WTC11 (cell line): ENCODE results near the gene ITCH. TPM values are rescaled to one million over a fixed set of nuclear protein-coding genes. Genes with fewer than 3 reads are reported as not detected.

Experiments
- ATAC-seq: fragments of 200-7000 bp; cut with Tn5 transposase; 2 replicates; pipeline ENCODE4 v1.10.0; 2021; ENCODE audit warnings: mild to moderate bottlenecking, moderate library complexity
- CTCF ChIA-PET: fragments of 300-600 bp; sonication (Branson Sonifier 250); formaldehyde crosslinking; loops from one replicate; lab custom pipeline; 2021; ENCODE audit warnings: antibody characterized with exemption; lab: Charles Lee
- POLR2A ChIA-PET: fragments of 350-600 bp; sonication (Branson Sonifier 250); formaldehyde crosslinking; loops from one replicate; lab custom pipeline; 2021; ENCODE audit warnings: antibody characterized with exemption; lab: Charles Lee
- DNase-seq: peaks from one replicate; pipeline ENCODE4 v3.0.0; 2021; ENCODE audit warnings: low spot score
- H3K27ac Mint-ChIP-seq: 2 replicates; pipeline ENCODE4 v1.8.0; 2021; ENCODE audit warnings: mixed read lengths
- H3K27me3 Mint-ChIP-seq: 2 replicates; pipeline ENCODE4 v1.8.0; 2021; ENCODE audit warnings: low read depth, mild to moderate bottlenecking, moderate library complexity, mixed read lengths
- H3K36me3 Mint-ChIP-seq: 2 replicates; pipeline ENCODE4 v1.8.0; 2021; ENCODE audit warnings: mixed read lengths
- H3K4me1 Mint-ChIP-seq: 2 replicates; pipeline ENCODE4 v1.8.0; 2022; ENCODE audit warnings: mixed read lengths
- H3K4me3 Mint-ChIP-seq: 2 replicates; pipeline ENCODE4 v1.8.0; 2021; ENCODE audit warnings: mild to moderate bottlenecking, moderate library complexity, mixed read lengths
- H3K9me3 Mint-ChIP-seq: 2 replicates; pipeline ENCODE4 v1.8.0; 2021; ENCODE audit warnings: mixed read lengths
- FOXP4 ChIP-seq: sonication (generic); formaldehyde crosslinking; IDR thresholded peaks from 2 replicates; pipeline ENCODE4 v1.8.0; 2022; ENCODE audit warnings: mild to moderate bottlenecking, missing genetic modification reagents
- GTF2I ChIP-seq: fragments of 250-450 bp; sonication (Bioruptor Pico); conservative IDR thresholded peaks from 2 replicates; pipeline ENCODE4 v1.4.0; 2021; ENCODE audit warnings: mild to moderate bottlenecking
- NFATC4 ChIP-seq: fragments of 250-450 bp; sonication (Bioruptor Pico); IDR thresholded peaks from 2 replicates; pipeline ENCODE4 v1.9.0; 2021; ENCODE audit warnings: mild to moderate bottlenecking
- NR2C2 ChIP-seq: sonication (generic); formaldehyde crosslinking; IDR thresholded peaks from 2 replicates; pipeline ENCODE4 v1.8.0; 2022; ENCODE audit warnings: mild to moderate bottlenecking, missing genetic modification reagents
- PREB ChIP-seq: sonication (generic); formaldehyde crosslinking; IDR thresholded peaks from 2 replicates; pipeline ENCODE4 v1.8.1; 2022; ENCODE audit warnings: mild to moderate bottlenecking, missing genetic modification reagents, moderate library complexity, borderline replicate concordance
- RELA ChIP-seq: sonication (generic); formaldehyde crosslinking; IDR thresholded peaks from 2 replicates; pipeline ENCODE4 v1.8.1; 2022; ENCODE audit warnings: missing genetic modification reagents, mild to moderate bottlenecking, borderline replicate concordance
- STAT6 ChIP-seq: sonication (generic); formaldehyde crosslinking; conservative IDR thresholded peaks from 2 replicates; pipeline ENCODE4 v1.8.1; 2023; ENCODE audit warnings: mild to moderate bottlenecking, low read depth, missing genetic modification reagents, moderate library complexity
- TEAD1 ChIP-seq: sonication (generic); formaldehyde crosslinking; IDR thresholded peaks from 2 replicates; pipeline ENCODE4 v1.8.0; 2022; ENCODE audit warnings: mild to moderate bottlenecking, missing genetic modification reagents
- TEAD4 ChIP-seq: sonication (generic); formaldehyde crosslinking; IDR thresholded peaks from 2 replicates; pipeline ENCODE4 v1.8.0; 2022; ENCODE audit warnings: mild to moderate bottlenecking, missing genetic modification reagents
- ZNF121 ChIP-seq: sonication (generic); formaldehyde crosslinking; IDR thresholded peaks from 2 replicates; pipeline ENCODE4 v1.8.0; 2023; ENCODE audit warnings: missing genetic modification reagents
- ZNF138 ChIP-seq: sonication (generic); formaldehyde crosslinking; conservative IDR thresholded peaks from 2 replicates; pipeline ENCODE4 v1.8.1; 2022; ENCODE audit warnings: mild to moderate bottlenecking, moderate library complexity, missing genetic modification reagents
- ZNF232 ChIP-seq: sonication (generic); formaldehyde crosslinking; IDR thresholded peaks from 2 replicates; pipeline ENCODE4 v1.8.0; 2022; ENCODE audit warnings: mild to moderate bottlenecking, missing genetic modification reagents
- ZNF263 ChIP-seq: sonication (generic); formaldehyde crosslinking; IDR thresholded peaks from 2 replicates; pipeline ENCODE4 v1.8.1; 2022; ENCODE audit warnings: low read depth, mild to moderate bottlenecking, moderate library complexity, missing genetic modification reagents
- ZNF416 ChIP-seq: fragments of 250-450 bp; sonication (Bioruptor Pico); IDR thresholded peaks from 2 replicates; pipeline ENCODE4 v1.9.0; 2021; ENCODE audit warnings: mild to moderate bottlenecking, inconsistent platforms
- ZNF671 ChIP-seq: fragments of 250-450 bp; sonication (Bioruptor Pico); IDR thresholded peaks from 2 replicates; pipeline ENCODE4 v1.8.0; 2021; ENCODE audit warnings: mild to moderate bottlenecking
- total RNA-seq: library from RNA; stranded (reverse); gene quantifications from 3 replicates; pipeline ENCODE4 v1.2.3, GENCODE V29; 2021
- TF ChIP-seq, protein P1 (sequence below): sonication (generic); formaldehyde crosslinking; IDR thresholded peaks from 2 replicates; pipeline ENCODE4 v1.8.1; 2022; ENCODE audit warnings: mild to moderate bottlenecking, moderate library complexity, missing genetic modification reagents
- TF ChIP-seq, protein P2 (sequence below): fragments of 250-450 bp; sonication (Bioruptor Pico); IDR thresholded peaks from 2 replicates; pipeline ENCODE4 v1.9.0; 2021; ENCODE audit warnings: mild to moderate bottlenecking
- TF ChIP-seq, protein P3 (sequence below): sonication (generic); formaldehyde crosslinking; IDR thresholded peaks from 2 replicates; pipeline ENCODE4 v1.8.1; 2023; ENCODE audit warnings: mild to moderate bottlenecking, missing genetic modification reagents, moderate library complexity

ITCH gene
- total RNA-seq, 1 experiment from 2014 or later, result 35.8 TPM

- Mint-ChIP-seq H3K36me3 (peaks cover 33% of the 10 kb centered on the region), H3K27me3 (no peaks in the 10 kb centered on the region), H3K9me3 (no peaks in the 10 kb centered on the region)
- CTCF ChIA-PET, result interaction anchor here (0.6 to 2.0 kb wide), 3 partner anchors 85 to 247 kb away, joined by 3 to 20 read pairs (median 3); no protein-coding TSS in a partner anchor
- TF ChIP-seq ZNF416 (CRISPR knock-in tag) (no peak), TEAD4 (CRISPR knock-in tag) (no peak), NR2C2 (CRISPR knock-in tag) (no peak), TEAD1 (CRISPR knock-in tag) (no peak), ZNF232 (no peak), ZNF263 (CRISPR knock-in tag) (no peak), RELA (CRISPR knock-in tag) (no peak), GTF2I (no peak), PREB (CRISPR knock-in tag) (no peak)
- TF ChIP-seq, protein P1, sequence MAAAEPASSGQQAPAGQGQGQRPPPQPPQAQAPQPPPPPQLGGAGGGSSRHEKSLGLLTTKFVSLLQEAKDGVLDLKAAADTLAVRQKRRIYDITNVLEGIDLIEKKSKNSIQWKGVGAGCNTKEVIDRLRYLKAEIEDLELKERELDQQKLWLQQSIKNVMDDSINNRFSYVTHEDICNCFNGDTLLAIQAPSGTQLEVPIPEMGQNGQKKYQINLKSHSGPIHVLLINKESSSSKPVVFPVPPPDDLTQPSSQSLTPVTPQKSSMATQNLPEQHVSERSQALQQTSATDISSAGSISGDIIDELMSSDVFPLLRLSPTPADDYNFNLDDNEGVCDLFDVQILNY (CRISPR knock-in tag), result no peak
- TF ChIP-seq, protein P2, sequence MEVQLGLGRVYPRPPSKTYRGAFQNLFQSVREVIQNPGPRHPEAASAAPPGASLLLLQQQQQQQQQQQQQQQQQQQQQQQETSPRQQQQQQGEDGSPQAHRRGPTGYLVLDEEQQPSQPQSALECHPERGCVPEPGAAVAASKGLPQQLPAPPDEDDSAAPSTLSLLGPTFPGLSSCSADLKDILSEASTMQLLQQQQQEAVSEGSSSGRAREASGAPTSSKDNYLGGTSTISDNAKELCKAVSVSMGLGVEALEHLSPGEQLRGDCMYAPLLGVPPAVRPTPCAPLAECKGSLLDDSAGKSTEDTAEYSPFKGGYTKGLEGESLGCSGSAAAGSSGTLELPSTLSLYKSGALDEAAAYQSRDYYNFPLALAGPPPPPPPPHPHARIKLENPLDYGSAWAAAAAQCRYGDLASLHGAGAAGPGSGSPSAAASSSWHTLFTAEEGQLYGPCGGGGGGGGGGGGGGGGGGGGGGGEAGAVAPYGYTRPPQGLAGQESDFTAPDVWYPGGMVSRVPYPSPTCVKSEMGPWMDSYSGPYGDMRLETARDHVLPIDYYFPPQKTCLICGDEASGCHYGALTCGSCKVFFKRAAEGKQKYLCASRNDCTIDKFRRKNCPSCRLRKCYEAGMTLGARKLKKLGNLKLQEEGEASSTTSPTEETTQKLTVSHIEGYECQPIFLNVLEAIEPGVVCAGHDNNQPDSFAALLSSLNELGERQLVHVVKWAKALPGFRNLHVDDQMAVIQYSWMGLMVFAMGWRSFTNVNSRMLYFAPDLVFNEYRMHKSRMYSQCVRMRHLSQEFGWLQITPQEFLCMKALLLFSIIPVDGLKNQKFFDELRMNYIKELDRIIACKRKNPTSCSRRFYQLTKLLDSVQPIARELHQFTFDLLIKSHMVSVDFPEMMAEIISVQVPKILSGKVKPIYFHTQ, result no peak
- TF ChIP-seq, all 79 proteins: peak for 0
- Mint-ChIP-seq H3K4me3 (no peak overlapping the region), H3K4me1 (no peaks in the 10 kb centered on the region), H3K27ac (no peak overlapping the region)
- DNase-seq (no peak), ATAC-seq (no peak)
- POLR2A ChIA-PET, result interaction anchor here (1.3 kb wide), 1 partner anchor 135 kb away, joined by 3 read pairs; the partner anchor contains the start of gene AHCY
Observed at GRCh38 chr20:34437330-34437986, 74.4 kb downstream of the ITCH start.

DNA sequence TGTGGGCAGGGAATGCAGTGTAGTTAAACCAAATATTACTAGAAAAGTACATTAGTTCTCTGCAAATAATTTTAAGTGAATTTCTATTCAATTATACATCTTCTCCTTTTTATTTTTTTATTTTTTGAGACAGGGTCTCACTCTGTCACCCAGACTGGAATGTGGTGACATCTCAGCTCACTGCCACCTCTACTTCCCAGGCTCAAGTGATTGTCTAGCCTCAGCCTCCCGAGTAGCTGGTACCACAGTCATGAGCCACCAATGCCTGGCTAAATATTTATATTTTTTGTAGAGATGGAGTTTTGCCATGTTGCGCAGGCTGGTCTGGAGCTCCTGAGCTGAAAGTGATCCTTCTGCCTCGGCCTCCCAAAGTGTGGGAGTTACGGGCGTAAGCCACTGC lies 76.1 kb downstream of the ITCH start:
- POLR2A ChIA-PET, result interaction anchor here (1.1 kb wide), 1 partner anchor 127 kb away, joined by 3 read pairs; no protein-coding TSS in a partner anchor
- TF ChIP-seq ZNF121 (no peak), TEAD4 (CRISPR knock-in tag) (no peak), ZNF416 (CRISPR knock-in tag) (no peak), NFATC4 (no peak), ZNF138 (no peak), ZNF671 (CRISPR knock-in tag) (no peak), ZNF232 (no peak), PREB (CRISPR knock-in tag) (no peak), FOXP4 (CRISPR knock-in tag) (no peak), STAT6 (no peak)
- TF ChIP-seq, protein P3, sequence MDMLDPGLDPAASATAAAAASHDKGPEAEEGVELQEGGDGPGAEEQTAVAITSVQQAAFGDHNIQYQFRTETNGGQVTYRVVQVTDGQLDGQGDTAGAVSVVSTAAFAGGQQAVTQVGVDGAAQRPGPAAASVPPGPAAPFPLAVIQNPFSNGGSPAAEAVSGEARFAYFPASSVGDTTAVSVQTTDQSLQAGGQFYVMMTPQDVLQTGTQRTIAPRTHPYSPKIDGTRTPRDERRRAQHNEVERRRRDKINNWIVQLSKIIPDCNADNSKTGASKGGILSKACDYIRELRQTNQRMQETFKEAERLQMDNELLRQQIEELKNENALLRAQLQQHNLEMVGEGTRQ (CRISPR knock-in tag), result no peak

More for the DNA sequence above, 76.1 kb downstream of the ITCH start:
- Mint-ChIP-seq H3K9me3 (no peaks in the 10 kb centered on the region), H3K36me3 (peaks cover 38% of the 10 kb centered on the region), H3K27ac (no peak overlapping the region), H3K4me3 (no peak overlapping the region), H3K27me3 (no peaks in the 10 kb centered on the region), H3K4me1 (no peaks in the 10 kb centered on the region)
- no peak for DNase-seq
- CTCF ChIA-PET, result interaction anchor here (1.1 kb wide), 1 partner anchor 126 kb away, joined by 3 read pairs; no protein-coding TSS in a partner anchor
- no peak for ATAC-seq
